GM21360 (cell line): ENCODE measurements around the gene BRCA1.
"Not testable (repeated sequence)": the region's sequence is repeated elsewhere in the genome, so short reads cannot be mapped to it uniquely, and the experiment has no call there.

ENCODE experiments used
- ATAC-seq: cut with Tn5 transposase; IDR thresholded peaks from one replicate; pipeline ENCODE4 v1.9.1; 2021; ENCODE audit warnings: mild to moderate bottlenecking, moderate library complexity; ENCODE audit not compliant: unreplicated experiment

The BRCA1 gene

DNA sequence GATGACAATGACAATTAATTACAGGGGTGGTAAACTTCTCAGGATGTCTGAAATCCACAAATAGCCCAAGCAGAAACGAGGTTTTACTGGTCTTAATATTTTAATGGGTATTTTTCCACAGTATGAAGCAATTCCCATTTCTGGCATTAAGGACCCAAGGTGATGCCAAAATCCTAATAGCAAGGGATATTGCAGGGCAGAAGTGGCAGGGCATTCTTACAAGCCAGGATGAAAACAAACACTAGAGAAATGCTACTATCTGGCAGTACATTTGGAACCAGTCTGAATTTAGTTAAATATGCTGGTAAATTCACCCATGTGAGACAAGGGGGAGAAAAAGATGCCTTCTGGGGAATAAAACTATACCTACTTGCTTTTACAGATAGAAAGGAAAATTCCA is 54.9 kb downstream of the BRCA1 start:
- no peak for ATAC-seq

- ATAC-seq: no peak
Measured at GRCh38 chr17:43069368-43069898, 55.7 kb downstream of the BRCA1 start.

GRCh38 chr17:43068570-43069367 is 56.4 kb downstream of the BRCA1 start:
- ATAC-seq: no peak

- ATAC-seq: no peak
Measured at GRCh38 chr17:43062984-43063638, 62.1 kb downstream of the BRCA1 start.

GRCh38 chr17:43056051-43056450 is 69.1 kb downstream of the BRCA1 start:
- ATAC-seq: no peak

GRCh38 chr17:43053008-43053407 is 72.2 kb downstream of the BRCA1 start:
- ATAC-seq: not testable (repeated sequence)

- ATAC-seq: no peak
Measured at GRCh38 chr17:43051969-43052368, 73.2 kb downstream of the BRCA1 start.

GRCh38 chr17:43044024-43044423 is 81.1 kb downstream of the BRCA1 start:
- no peak for ATAC-seq

- no peak for ATAC-seq
Measured at GRCh38 chr17:43043307-43043706, 81.9 kb downstream of the BRCA1 start.

DNA sequence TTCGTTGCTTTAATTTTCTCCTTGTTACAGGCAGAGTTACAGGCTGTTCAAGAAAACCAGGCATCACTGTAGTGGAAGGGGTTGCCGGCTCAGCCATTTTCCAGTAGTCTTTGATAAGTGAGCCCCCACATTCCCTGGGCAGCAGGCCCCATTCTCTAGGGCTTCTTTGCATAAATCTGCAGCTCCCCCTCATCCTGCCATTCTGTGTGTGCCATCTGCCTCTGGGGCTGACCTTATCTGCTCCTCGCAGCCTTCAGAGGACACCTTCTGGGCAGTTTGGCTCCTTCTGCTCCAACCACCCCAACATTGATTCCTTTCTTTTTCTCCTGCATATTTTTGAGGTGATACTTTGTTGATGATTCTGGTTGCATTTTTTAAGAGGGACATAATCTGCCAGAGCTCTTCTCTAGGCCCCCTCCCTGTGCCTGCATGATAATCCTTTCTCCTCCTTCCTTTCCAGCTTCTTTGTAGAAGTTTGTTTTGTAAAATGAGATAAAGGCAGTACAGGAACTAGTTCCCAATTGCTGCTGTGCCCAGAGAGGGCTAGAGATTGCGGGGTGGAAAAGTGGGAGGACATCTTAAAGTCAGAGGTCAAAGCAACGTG is 83.0 kb downstream of the BRCA1 start:
- no peak for ATAC-seq

DNA sequence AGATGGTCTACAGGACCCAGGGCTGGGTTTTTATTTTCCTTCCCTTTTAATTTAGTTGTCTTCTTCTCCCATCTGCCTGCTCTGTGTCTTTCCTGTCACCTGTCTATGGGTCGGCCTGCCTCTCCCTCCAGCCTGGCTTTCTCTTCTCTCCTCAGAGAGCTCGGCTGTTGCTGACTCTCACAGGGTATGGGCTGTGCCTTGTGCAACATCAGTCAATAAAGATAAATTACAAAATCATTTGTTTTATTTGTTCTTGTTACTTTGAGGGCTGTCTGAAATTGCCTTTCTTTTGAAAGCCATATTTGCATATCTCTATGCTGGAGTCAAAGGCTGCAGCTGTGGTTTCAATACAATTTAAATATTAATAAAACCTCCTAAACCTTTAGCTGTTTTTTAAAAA is 84.5 kb downstream of the BRCA1 start:
- ATAC-seq: no peak

- ATAC-seq: no peak
Measured at GRCh38 chr17:43039646-43040045, 85.5 kb downstream of the BRCA1 start.

GRCh38 chr17:43034894-43035293 is 90.3 kb downstream of the BRCA1 start:
- no peak for ATAC-seq

- no peak for ATAC-seq
Measured at GRCh38 chr17:43033948-43034881, 90.9 kb downstream of the BRCA1 start.

DNA sequence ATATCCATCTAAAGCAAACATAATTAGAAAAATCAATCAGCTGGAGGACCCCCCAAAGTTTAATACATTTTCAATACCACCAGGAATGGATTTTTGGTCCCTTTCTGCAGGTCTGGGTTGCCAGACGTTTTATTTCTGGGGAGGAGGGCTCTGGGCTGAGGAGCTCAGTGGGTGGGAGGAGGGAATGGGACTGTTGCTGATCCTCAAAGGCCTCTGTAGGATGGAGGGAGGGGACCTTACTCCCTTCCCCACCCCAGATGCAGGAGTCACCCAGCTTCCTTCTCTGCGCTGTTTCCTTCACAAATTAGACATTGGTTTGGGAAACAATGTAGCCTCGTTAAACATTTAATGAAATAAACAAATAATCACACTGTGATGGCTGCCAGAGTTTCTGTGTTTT is 93.5 kb downstream of the BRCA1 start:
- no peak for ATAC-seq

GRCh38 chr17:43030137-43030767 is 94.9 kb downstream of the BRCA1 start:
- ATAC-seq: no peak

DNA sequence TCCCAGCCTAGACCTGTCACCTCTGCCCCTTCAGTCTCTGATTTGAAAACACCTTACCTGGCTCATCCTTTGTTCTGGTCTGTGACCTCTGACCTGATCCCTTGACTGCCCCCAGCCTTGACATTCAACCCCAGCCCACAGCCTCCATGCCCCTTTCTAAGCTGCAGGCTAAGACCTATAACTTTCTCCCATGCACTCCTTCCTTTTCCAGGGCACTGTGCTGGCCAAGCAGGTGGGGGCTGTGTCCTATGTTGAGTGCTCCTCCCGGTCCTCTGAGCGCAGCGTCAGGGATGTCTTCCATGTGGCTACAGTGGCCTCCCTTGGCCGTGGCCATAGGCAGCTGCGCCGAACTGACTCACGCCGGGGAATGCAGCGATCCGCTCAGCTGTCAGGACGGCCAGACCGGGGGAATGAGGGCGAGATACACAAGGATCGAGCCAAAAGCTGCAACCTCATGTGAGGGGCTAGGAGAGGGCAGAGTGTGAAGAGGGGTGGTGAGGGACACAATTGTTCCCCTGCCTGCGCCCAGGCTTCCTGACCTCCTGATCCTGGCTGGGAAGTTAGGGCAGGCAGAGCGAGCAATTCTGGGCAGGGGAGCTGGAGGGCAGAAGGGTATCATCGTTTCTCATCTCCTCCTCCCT is 96.8 kb downstream of the BRCA1 start:
- no peak for ATAC-seq

DNA sequence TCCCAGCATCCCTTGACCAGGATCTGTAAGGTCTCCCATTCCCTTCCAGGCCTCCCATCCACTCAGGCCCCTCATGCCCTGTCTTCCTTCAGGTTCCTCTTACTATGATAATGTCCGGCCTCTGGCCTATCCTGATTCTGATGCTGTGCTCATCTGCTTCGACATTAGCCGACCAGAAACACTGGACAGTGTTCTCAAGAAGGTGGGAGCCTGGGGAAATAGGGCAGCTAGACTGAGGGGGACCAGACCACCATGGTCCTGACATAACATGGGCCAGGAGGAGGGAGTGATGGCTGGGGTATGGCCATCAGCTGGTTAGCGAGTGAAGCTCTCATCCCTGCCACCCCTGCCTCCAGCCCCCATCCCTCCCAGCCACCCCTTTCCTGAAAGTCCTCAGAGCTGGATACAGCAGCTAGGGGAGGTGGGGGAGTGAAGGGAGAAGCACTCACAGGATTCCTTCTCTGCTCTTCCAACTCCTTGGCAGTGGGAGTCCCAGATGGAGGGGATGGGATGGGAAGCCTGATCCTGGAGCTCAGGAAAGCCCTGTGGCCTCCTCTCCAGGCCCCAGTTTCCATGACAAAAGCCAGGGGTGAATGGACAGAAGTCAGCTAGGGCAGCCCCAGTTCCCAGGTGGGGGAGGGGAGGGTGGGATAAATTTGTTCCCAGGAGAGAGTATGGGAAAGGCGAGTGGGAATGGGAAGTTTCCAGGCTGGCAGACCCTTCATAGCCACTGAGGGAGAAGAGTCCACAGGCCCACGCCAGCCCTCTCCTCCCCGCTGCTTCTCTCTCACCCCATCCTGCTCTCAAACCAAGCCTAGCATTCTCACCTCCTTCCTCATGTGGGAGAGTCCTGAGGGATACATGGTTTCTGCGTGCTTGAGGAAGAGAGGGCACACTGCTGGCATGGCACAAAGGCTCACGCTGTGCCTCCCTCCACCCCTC is 97.8 kb downstream of the BRCA1 start:
- no peak for ATAC-seq

DNA sequence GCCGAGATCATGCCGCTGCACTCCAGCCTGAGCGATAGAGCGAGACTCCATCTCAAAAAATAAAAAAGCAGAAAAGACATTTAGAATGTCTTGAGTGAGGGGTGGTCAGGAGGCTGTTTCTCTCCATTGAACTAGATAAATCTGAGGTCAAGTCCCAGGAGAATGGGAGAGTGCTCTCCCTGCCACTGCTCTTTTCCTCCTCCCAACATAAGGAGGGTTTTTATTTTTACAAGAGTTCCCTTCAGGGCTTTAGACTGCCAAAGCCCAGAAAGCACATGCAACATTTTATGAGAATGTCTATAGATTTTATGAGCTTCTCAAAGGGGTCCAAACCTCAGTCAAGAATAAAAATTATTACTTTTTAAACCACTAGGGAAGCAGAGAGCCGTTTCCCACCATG is 98.6 kb downstream of the BRCA1 start:
- ATAC-seq: no peak
